HG03097 (cell line): ENCODE data around the gene KCNAB1.

ENCODE experiments used
- ATAC-seq: cut with Tn5 transposase; IDR thresholded peaks from one replicate; pipeline ENCODE4 v1.9.1; 2021; ENCODE audit not compliant: unreplicated experiment, low FRiP score

The KCNAB1 gene

GRCh38 chr3:156390846-156391245 is 270.5 kb downstream of the KCNAB1 start:
- ATAC-seq = no peak

GRCh38 chr3:156395961-156396710 is 275.8 kb downstream of the KCNAB1 start:
- no peak for ATAC-seq

- ATAC-seq = no peak
These were observed 276.5 kb downstream of the KCNAB1 start for GRCh38 chr3:156396851-156397250.

GRCh38 chr3:156397534-156397933 is 277.2 kb downstream of the KCNAB1 start:
- no peak for ATAC-seq

- ATAC-seq = no peak
These were observed 279.7 kb downstream of the KCNAB1 start for GRCh38 chr3:156400062-156400461.

- no peak for ATAC-seq
These were observed 280.4 kb downstream of the KCNAB1 start for GRCh38 chr3:156400735-156401134.

GRCh38 chr3:156404217-156404616 is 283.8 kb downstream of the KCNAB1 start:
- no peak for ATAC-seq

- ATAC-seq = no peak
These were observed 286.0 kb downstream of the KCNAB1 start for GRCh38 chr3:156406393-156406792.

- no peak for ATAC-seq
These were observed 287.3 kb downstream of the KCNAB1 start for GRCh38 chr3:156407617-156408225.

GRCh38 chr3:156409694-156410093 is 289.3 kb downstream of the KCNAB1 start:
- ATAC-seq = no peak

GRCh38 chr3:156412600-156412999 is 292.2 kb downstream of the KCNAB1 start:
- ATAC-seq = no peak

- no peak for ATAC-seq
These were observed 293.0 kb downstream of the KCNAB1 start for GRCh38 chr3:156413293-156413892.

GRCh38 chr3:156416846-156417558 is 296.6 kb downstream of the KCNAB1 start:
- no peak for ATAC-seq

- no peak for ATAC-seq
These were observed 297.3 kb downstream of the KCNAB1 start for GRCh38 chr3:156417559-156418132.

- ATAC-seq = no peak
These were observed 298.1 kb downstream of the KCNAB1 start for GRCh38 chr3:156418428-156418827.

- ATAC-seq = no peak
These were observed 301.2 kb downstream of the KCNAB1 start for GRCh38 chr3:156421534-156421933.

- ATAC-seq = no peak
These were observed 304.4 kb downstream of the KCNAB1 start for GRCh38 chr3:156424758-156425157.

- no peak for ATAC-seq
These were observed 305.3 kb downstream of the KCNAB1 start for GRCh38 chr3:156425651-156426050.

- no peak for ATAC-seq
These were observed 308.7 kb downstream of the KCNAB1 start for GRCh38 chr3:156429125-156429524.

GRCh38 chr3:156431334-156432124 is 311.2 kb downstream of the KCNAB1 start:
- ATAC-seq = no peak
